K562 (cell line): ENCODE results near the gene SNRNP48. TPM values are rescaled to one million over a fixed set of nuclear protein-coding genes. Genes with fewer than 3 reads are reported as not detected.

Experiments
- ATAC-seq: fragments of 200-7000 bp; cut with Tn5 transposase; 3 replicates; pipeline ENCODE4 v1.9.1; 2020; ENCODE audit warnings: moderate library complexity
- BruUV-seq: library from RNA; stranded (reverse); fragments of 400-500 nt; replicated peaks from 2 replicates; lab custom pipeline; 2021; lab: Mats Ljungman, UMichigan
- CTCF ChIA-PET: fragments of 300-600 bp; formaldehyde crosslinking; extraction: SDS; loops from one replicate; lab custom pipeline; 2021; ENCODE audit warnings: low intra/inter-chr PET ratio; lab: Yijun Ruan, JAX
- POLR2A ChIA-PET: fragments of 300-600, 350-650 bp; sonication (Branson Sonifier 250); formaldehyde crosslinking; extraction: SDS; loops from one replicate; lab custom pipeline; 2021; ENCODE audit warnings: antibody characterized with exemption, inconsistent platforms; lab: Yijun Ruan, JAX
- DNase-seq, 4 experiments: peaks; one replicate each; pipeline versions ENCODE4 v3.0.0 to v3.0.0-alpha.2; 2011 to 2018; ENCODE audit warnings: low spot score in 3 of 4, mixed read lengths in 3 of 4; ENCODE audit errors: extremely low read depth in 1 of 4
- FAIRE-seq: peaks from 2 replicates; lab custom pipeline; 2011; peaks lifted over from hg19 to GRCh38; lab: Jason Lieb, UNC
- H2AFZ ChIP-seq: 2 replicates; pipeline ENCODE4 v1.6.0; 2011; ENCODE audit warnings: low read depth, low read length, control low read depth, inconsistent platforms
- H3K27ac ChIP-seq: fragments of 200-600 bp; 3 replicates; pipeline ENCODE4 v1.8.0; 2011; ENCODE audit warnings: low read depth, mild to moderate bottlenecking, control low read depth, inconsistent platforms, low read length, moderate library complexity, mixed read lengths; ENCODE audit errors: extremely low read depth
- H3K27me3 ChIP-seq, 2 experiments: fragments of 300-600 bp in 1 of 2; 2 replicates in 1 of 2; 3 replicates in 1 of 2; pipeline versions ENCODE4 v1.6.0 to v1.8.0; 2011; ENCODE audit warnings: inconsistent platforms in 2 of 2, low read length in 2 of 2, mild to moderate bottlenecking in 1 of 2, mixed read lengths in 1 of 2, moderate library complexity in 1 of 2; ENCODE audit not compliant: control insufficient read depth in 2 of 2, insufficient read depth in 2 of 2
- H3K36me3 ChIP-seq: fragments of 300-600 bp; 3 replicates; pipeline ENCODE4 v1.8.0; 2011; ENCODE audit warnings: mild to moderate bottlenecking, low read length, inconsistent platforms; ENCODE audit not compliant: control insufficient read depth, insufficient read depth
- H3K4me1 ChIP-seq, 2 experiments: fragments of 200-600 bp in 1 of 2; replicated peaks in 1 of 2; 2 replicates in 1 of 2; 3 replicates in 1 of 2; pipeline versions ENCODE4 v1.5.1 to v1.8.0; 2011; ENCODE audit warnings: inconsistent platforms in 2 of 2, low read length in 2 of 2, mild to moderate bottlenecking in 1 of 2, mixed read lengths in 1 of 2, moderate library complexity in 1 of 2; ENCODE audit not compliant: control insufficient read depth in 2 of 2, insufficient read depth in 2 of 2
- H3K4me2 ChIP-seq: 2 replicates; pipeline ENCODE4 v1.6.1; 2011; ENCODE audit warnings: low read length, control low read depth, inconsistent platforms, mixed read lengths; ENCODE audit not compliant: insufficient read depth
- H3K4me3 ChIP-seq: fragments of 200-600 bp; sonication (generic), shearing (Covaris generic); 2 replicates; pipeline ENCODE4 v1.5.1; 2016; ENCODE audit warnings: control low read depth, inconsistent platforms
- H3K79me2 ChIP-seq: fragments of 200-600 bp; 3 replicates; pipeline ENCODE4 v1.8.0; 2011; ENCODE audit warnings: low read length, inconsistent platforms; ENCODE audit not compliant: control insufficient read depth, insufficient read depth
- H3K9ac ChIP-seq, 2 experiments: 2 replicates each; pipeline versions ENCODE4 v1.6.0 to v1.6.1; 2011; ENCODE audit warnings: low read depth in 2 of 2, low read length in 2 of 2, control low read depth in 1 of 2, inconsistent platforms in 1 of 2, mild to moderate bottlenecking in 1 of 2, mixed read lengths in 1 of 2; ENCODE audit not compliant: insufficient read depth in 1 of 2
- H3K9me1 ChIP-seq: one replicate; pipeline ENCODE4 v1.6.0; 2011; ENCODE audit warnings: inconsistent platforms, mild to moderate bottlenecking, low read length, moderate library complexity; ENCODE audit not compliant: control insufficient read depth, insufficient read depth
- H3K9me3 ChIP-seq: replicated peaks from 2 replicates; pipeline ENCODE4 v1.5.1; 2011; ENCODE audit warnings: low read depth, low read length, inconsistent platforms; ENCODE audit not compliant: control insufficient read depth, insufficient read depth
- H4K20me1 ChIP-seq: replicated peaks from 2 replicates; pipeline ENCODE4 v1.6.1; 2011; ENCODE audit warnings: low read length, inconsistent platforms, mixed read lengths; ENCODE audit not compliant: control insufficient read depth, insufficient read depth
- CUX1 ChIP-seq: fragments of 200-800 bp; sonication (Bioruptor generic); IDR thresholded peaks from 2 replicates; pipeline ENCODE4 v1.6.1; 2016; ENCODE audit warnings: missing genetic modification characterization, missing compliant biosample characterization
- DDX20 ChIP-seq: fragments of 450-650 bp; IDR thresholded peaks from 2 replicates; pipeline ENCODE4 v1.6.1; 2016; ENCODE audit warnings: missing genetic modification characterization, low read depth, mild to moderate bottlenecking, missing compliant biosample characterization, moderate library complexity
- HMGXB4 ChIP-seq: sonication (generic); formaldehyde crosslinking; IDR thresholded peaks from 2 replicates; pipeline ENCODE4 v1.8.1; 2023; ENCODE audit warnings: mild to moderate bottlenecking, missing genetic modification reagents
- KDM2B ChIP-seq: fragments of 250-450 bp; sonication (Bioruptor Pico); IDR thresholded peaks from 2 replicates; pipeline ENCODE4 v1.8.0; 2021; ENCODE audit warnings: mild to moderate bottlenecking, moderate library complexity
- NFATC3 ChIP-seq: fragments of 450-650 bp; IDR thresholded peaks from 2 replicates; pipeline ENCODE4 v1.6.1; 2017; ENCODE audit warnings: mild to moderate bottlenecking
- NFXL1 ChIP-seq: fragments of 450-650 bp; formaldehyde crosslinking; IDR thresholded peaks from 2 replicates; pipeline ENCODE4 v1.4.0; 2021; ENCODE audit warnings: mild to moderate bottlenecking
- TARDBP ChIP-seq: fragments of 450-650 bp; IDR thresholded peaks from 2 replicates; pipeline ENCODE4 v1.6.1; 2016
- TFAP4 ChIP-seq: sonication (generic); formaldehyde crosslinking; IDR thresholded peaks from 2 replicates; pipeline ENCODE4 v1.8.0; 2022; ENCODE audit warnings: missing genetic modification reagents, mild to moderate bottlenecking, moderate library complexity, borderline replicate concordance
- TRIM24 ChIP-seq, 2 experiments: fragments of 450-650 bp; IDR thresholded peaks; 2 replicates each; pipeline ENCODE4 v1.6.1; 2016
- WGBS: fragments of 100-300 bp; shearing (Covaris generic); methylation state at CpG from one replicate; pipeline ENCODE4 v1.1.6; 2016; ENCODE audit warnings: low coverage, mixed read lengths; ENCODE audit not compliant: insufficient coverage; ENCODE audit errors: missing lambda C conversion rate; 5-methylcytosine and 5-hydroxymethylcytosine counted together
- in situ Hi-C: fragments of 300-500 bp; cut with MboI; formaldehyde crosslinking; loops from 4 replicates; pipeline ENCODE4 v1.15.0; 2018; ENCODE audit warnings: inconsistent platforms, mixed read lengths
- intact Hi-C: fragments of 100-400 bp; cut with micrococcal nuclease; formaldehyde crosslinking; loops from 2 replicates; pipeline ENCODE4 v1.14.2; 2022
- polyA plus RNA-seq, 8 experiments: library from polyadenylated mRNA; depleted of rRNA in 4 of 8; stranded (reverse) in 5 of 8; unstranded in 3 of 8; fragments of >200 nt; fragmentation: Nextera tagmentation in 2 of 8; fragmentation: Illumina TruSeq in 1 of 8; extraction: Ambion mirVana in 2 of 8; extraction: Trizol in 1 of 8; gene quantifications; 2 replicates each; pipeline versions ENCODE4 v1.2.1 to v1.2.3, GENCODE V29; 2011 to 2014; ENCODE audit warnings: inconsistent platforms in 1 of 8, missing spikeins in 1 of 8
- total RNA-seq, 7 experiments: library from RNA; depleted of rRNA in 6 of 7; stranded (reverse); fragments of >200 nt in 6 of 7; fragmentation: Illumina TruSeq in 2 of 7; extraction: Trizol in 2 of 7; gene quantifications; 2 replicates each; pipeline versions ENCODE4 v1.2.1 to v1.2.3, GENCODE V29; 2011 to 2021; ENCODE audit warnings: low replicate concordance in 1 of 7
- TF ChIP-seq, protein P1 (sequence below): fragments of 250-450 bp; sonication (Bioruptor Pico); IDR thresholded peaks from 2 replicates; pipeline ENCODE4 v1.5.0; 2021; ENCODE audit warnings: mild to moderate bottlenecking, moderate library complexity

The SNRNP48 gene
- total and polyA plus RNA-seq, 9 of the 15 experiments (the other 6 are each of a cell fraction or from before 2014, with no cell fraction given), result 6.2 to 32.9 (median 18.6) TPM

GRCh38 chr6:7604003-7604402 lies 14.0 kb downstream of the SNRNP48 start (continued):
- TF ChIP-seq HMGXB4, result no peak
- no peak for TF ChIP-seq TFAP4 (CRISPR knock-in tag)

GRCh38 chr6:7604506-7604905 lies 14.5 kb downstream of the SNRNP48 start:
- H3K9me3 ChIP-seq, result no peaks in the 10 kb centered on the region
- 89% methylated on average over 2 of the region's 2 CpGs for WGBS
- ChIA-PET POLR2A (interaction anchor here (0.8 to 1.7 kb wide), 2 partner anchors 8 to 15 kb away, joined by 4 to 6 read pairs; partner anchors contain the start of gene SNRNP48), CTCF (no interaction called here)
- no TSS peak for BruUV-seq
- no peaks in the 10 kb centered on the region; the same call in 1 of the 2 replicates for H4K20me1 ChIP-seq
- no peaks in the 10 kb centered on the region for H3K4me1 ChIP-seq
- no peaks in the 10 kb centered on the region for H3K79me2 ChIP-seq
- peaks cover 99% of the 10 kb centered on the region for H3K36me3 ChIP-seq
- H3K9ac ChIP-seq, result no peak overlapping the region
- in situ Hi-C loops (no loop called here), intact Hi-C loops (no loop called here)
- no peak overlapping the region for H3K4me3 ChIP-seq
- no peak overlapping the region for H3K27ac ChIP-seq
- no peak overlapping the region for H2AFZ ChIP-seq
- H3K4me2 ChIP-seq, result no peak overlapping the region
- FAIRE-seq (no peak), DNase-seq (no peak), ATAC-seq (no peak)
- H3K27me3 ChIP-seq, result no peaks in the 10 kb centered on the region
- no peaks in the 10 kb centered on the region for H3K9me1 ChIP-seq
- TF ChIP-seq CUX1 (CRISPR knock-in tag), result no peak
- TF ChIP-seq NFXL1 (CRISPR knock-in tag), result no peak
- TF ChIP-seq, protein P1, sequence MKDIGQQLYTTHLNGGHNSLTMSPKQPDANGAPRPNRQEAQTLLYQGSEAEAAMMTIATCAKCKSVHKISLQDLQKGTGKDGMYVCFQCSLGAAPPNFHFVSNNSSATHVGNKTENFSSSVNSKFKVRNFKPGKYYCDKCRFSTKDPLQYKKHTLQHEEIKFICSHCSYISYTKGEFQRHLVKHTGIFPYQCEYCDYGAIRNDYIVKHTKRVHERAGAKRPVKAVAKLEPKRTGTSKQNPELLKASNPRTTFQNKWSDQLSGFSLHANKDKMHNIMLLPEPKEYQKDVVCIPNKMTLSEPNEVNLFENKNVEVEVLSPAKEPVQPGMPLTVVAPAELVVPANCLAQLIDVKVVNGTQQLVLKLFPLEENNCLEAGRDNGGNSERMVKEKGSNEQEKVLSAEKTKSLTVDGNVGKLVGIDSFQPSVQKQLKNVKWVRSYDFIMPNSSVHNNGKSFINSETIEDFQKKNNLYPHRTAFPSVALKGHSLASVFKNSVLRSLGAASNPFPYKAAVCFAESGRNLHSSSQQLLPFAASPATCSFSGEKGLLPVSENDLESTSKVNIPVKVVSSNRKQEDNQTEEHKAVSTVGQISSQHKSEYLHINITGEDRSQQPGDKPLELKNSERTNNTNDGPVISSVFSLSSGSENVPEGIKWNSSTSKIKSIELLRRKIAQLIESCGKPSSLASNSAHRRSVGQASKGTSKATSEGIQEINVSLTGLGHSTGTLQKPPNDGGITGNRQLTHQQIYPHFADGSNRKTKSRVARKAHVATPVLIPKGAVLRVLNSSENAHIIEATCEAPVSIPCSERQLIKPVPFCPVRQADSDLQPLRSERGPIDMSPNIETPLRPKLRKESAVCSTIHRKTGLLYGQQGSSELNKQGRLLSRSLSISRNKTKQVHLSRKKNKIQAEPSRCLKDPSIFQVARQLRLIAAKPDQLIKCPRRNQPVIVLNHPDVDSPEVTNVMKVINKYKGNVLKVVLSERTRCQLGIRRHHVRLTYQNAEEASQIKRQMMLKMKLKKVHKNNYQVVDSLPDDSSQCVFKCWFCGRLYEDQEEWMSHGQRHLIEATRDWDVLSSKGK (CRISPR knock-in tag), result no peak
- TF ChIP-seq TARDBP, result no peak
- no peak for TF ChIP-seq NFATC3
- no peak for TF ChIP-seq TRIM24 (IDR thresholded peaks at IDR 0.05)
- no peak for TF ChIP-seq KDM2B (CRISPR knock-in tag)
- no peak for TF ChIP-seq DDX20
